ENCODE results near the gene GPR18. TPM values are rescaled to one million over a fixed set of nuclear protein-coding genes. Genes with fewer than 3 reads are reported as not detected.

The GPR18 gene
- total RNA-seq, 2 experiments from 2014 or later: 10.9 to 13.7 TPM

- BruUV-seq (replicated peaks): no TSS peak
- intact Hi-C loops (cut with micrococcal nuclease; ENCODE audit: unreplicated experiment): no loop called here
- Histone ChIP-seq H3K79me2 (ENCODE audit: insufficient read depth, low read depth, low read length) (peaks cover 4% of the 10 kb centered on the region; the same call in 1 of the 2 replicates), H3K9me2 (ENCODE audit: insufficient read depth, low read length) (no peaks in the 10 kb centered on the region), H3K4me1 (ENCODE audit: insufficient read depth, low read length, poor library complexity, severe bottlenecking) (peaks cover 23% of the 10 kb centered on the region), H4K20me1 (ENCODE audit: insufficient read depth, low read length) (peaks cover 12% of the 10 kb centered on the region; the same call in 1 of the 2 replicates), H2AFZ (ENCODE audit: low read length) (no peak overlapping the region), H3K4me2 (ENCODE audit: low read length) (no peak overlapping the region), H3K27ac (ENCODE audit: low read depth, low read length, poor library complexity, severe bottlenecking) (no peak overlapping the region), H3K36me3 (ENCODE audit: insufficient read depth, low read length) (peaks cover 9% of the 10 kb centered on the region), H3K4me3 (ENCODE audit: low read depth, low read length, poor library complexity, severe bottlenecking) (no peak overlapping the region), H3K9me3 (ENCODE audit: low read length) (no peaks in the 10 kb centered on the region)
- POLR2A ChIA-PET: no interaction called here
- TF ChIP-seq CTCF (conservative IDR thresholded peaks at IDR 0.05; ENCODE audit: low read length): no peak
- TF ChIP-seq EZH2phosphoT487 (IDR thresholded peaks at IDR 0.05; ENCODE audit: borderline replicate concordance, low read depth, low read length): no peak
- CTCF ChIA-PET (ENCODE audit: unreplicated experiment): no interaction called here
- DNase-seq (ENCODE audit: low spot score): no peak
Observed at GRCh38 chr13:99278200-99278599, 20.0 kb upstream of the GPR18 start.

- Histone ChIP-seq H3K27ac (ENCODE audit: low read depth, low read length, poor library complexity, severe bottlenecking) (no peak overlapping the region), H3K4me3 (ENCODE audit: low read depth, low read length, poor library complexity, severe bottlenecking) (no peak overlapping the region), H3K9me2 (ENCODE audit: insufficient read depth, low read length) (no peaks in the 10 kb centered on the region), H3K36me3 (ENCODE audit: insufficient read depth, low read length) (peaks cover 11% of the 10 kb centered on the region), H3K4me1 (ENCODE audit: insufficient read depth, low read length, poor library complexity, severe bottlenecking) (peaks cover 17% of the 10 kb centered on the region), H3K4me2 (ENCODE audit: low read length) (no peak overlapping the region), H4K20me1 (ENCODE audit: insufficient read depth, low read length) (peaks cover 7% of the 10 kb centered on the region; the same call in 1 of the 2 replicates), H3K9me3 (ENCODE audit: low read length) (no peaks in the 10 kb centered on the region), H3K79me2 (ENCODE audit: insufficient read depth, low read depth, low read length) (no peaks in the 10 kb centered on the region), H2AFZ (ENCODE audit: low read length) (no peak overlapping the region)
- TF ChIP-seq CTCF (conservative IDR thresholded peaks at IDR 0.05; ENCODE audit: low read length): no peak
- no peak for TF ChIP-seq EZH2phosphoT487 (IDR thresholded peaks at IDR 0.05; ENCODE audit: borderline replicate concordance, low read depth, low read length)
- ChIA-PET POLR2A (no interaction called here), CTCF (ENCODE audit: unreplicated experiment) (no interaction called here)
- BruUV-seq (replicated peaks): no TSS peak
- no peak for DNase-seq (ENCODE audit: low spot score)
- intact Hi-C loops (cut with micrococcal nuclease; ENCODE audit: unreplicated experiment): no loop called here
Observed at GRCh38 chr13:99277629-99278028, 19.4 kb upstream of the GPR18 start.

GRCh38 chr13:99276706-99277105 is 18.5 kb upstream of the GPR18 start:
- intact Hi-C loops (cut with micrococcal nuclease; ENCODE audit: unreplicated experiment): no loop called here
- POLR2A ChIA-PET: no interaction called here

More at GRCh38 chr13:99276706-99277105, 18.5 kb upstream of the GPR18 start:
- BruUV-seq (replicated peaks): no TSS peak
- Histone ChIP-seq H3K36me3 (ENCODE audit: insufficient read depth, low read length) (peaks cover 15% of the 10 kb centered on the region), H3K79me2 (ENCODE audit: insufficient read depth, low read depth, low read length) (no peaks in the 10 kb centered on the region), H3K9me3 (ENCODE audit: low read length) (no peaks in the 10 kb centered on the region), H3K4me1 (ENCODE audit: insufficient read depth, low read length, poor library complexity, severe bottlenecking) (peaks cover 8% of the 10 kb centered on the region), H4K20me1 (ENCODE audit: insufficient read depth, low read length) (peaks cover 7% of the 10 kb centered on the region; the same call in 1 of the 2 replicates), H3K4me2 (ENCODE audit: low read length) (no peak overlapping the region), H2AFZ (ENCODE audit: low read length) (no peak overlapping the region), H3K27ac (ENCODE audit: low read depth, low read length, poor library complexity, severe bottlenecking) (no peak overlapping the region), H3K4me3 (ENCODE audit: low read depth, low read length, poor library complexity, severe bottlenecking) (no peak overlapping the region), H3K9me2 (ENCODE audit: insufficient read depth, low read length) (no peaks in the 10 kb centered on the region)
- CTCF ChIA-PET (ENCODE audit: unreplicated experiment): no interaction called here
- DNase-seq (ENCODE audit: low spot score): no peak
- TF ChIP-seq CTCF (conservative IDR thresholded peaks at IDR 0.05; ENCODE audit: low read length) (no peak), EZH2phosphoT487 (IDR thresholded peaks at IDR 0.05; ENCODE audit: borderline replicate concordance, low read depth, low read length) (no peak)

Data from OCI-LY7 (cell line).